Effector memory CD4-positive, alpha-beta T cell (primary cell): ENCODE data around the gene FBXL7.

Source experiments
- DNase-seq, 3 donors: peaks; one replicate each; pipeline ENCODE4 v3.0.0-alpha.2; 2020
- H3K27ac ChIP-seq: 2 replicates; pipeline ENCODE4 v1.7.0; 2013; ENCODE audit warnings: mild to moderate bottlenecking, low read length, moderate library complexity; ENCODE audit not compliant: insufficient read depth, poor library complexity, severe bottlenecking
- H3K27me3 ChIP-seq: replicated peaks from 2 replicates; pipeline ENCODE4 v1.7.0; 2013; ENCODE audit warnings: mild to moderate bottlenecking, low read length; ENCODE audit not compliant: insufficient read depth, control insufficient read depth, poor library complexity, severe bottlenecking
- H3K36me3 ChIP-seq: 2 replicates; pipeline ENCODE4 v1.7.0; 2013; ENCODE audit warnings: mild to moderate bottlenecking, low read length, moderate library complexity; ENCODE audit not compliant: control insufficient read depth, insufficient read depth
- H3K4me1 ChIP-seq: 2 replicates; pipeline ENCODE4 v1.7.0; 2013; ENCODE audit warnings: low read length, mild to moderate bottlenecking; ENCODE audit not compliant: control insufficient read depth, insufficient read depth, poor library complexity, severe bottlenecking
- H3K4me3 ChIP-seq: 2 replicates; pipeline ENCODE4 v1.7.0; 2013; ENCODE audit warnings: low read length, low read depth, mild to moderate bottlenecking; ENCODE audit not compliant: insufficient read depth, poor library complexity, severe bottlenecking
- H3K9me3 ChIP-seq: 2 replicates; pipeline ENCODE4 v1.7.0; 2013; ENCODE audit warnings: mild to moderate bottlenecking, low read length, moderate library complexity; ENCODE audit not compliant: control insufficient read depth

Gene FBXL7

GRCh38 chr5:15601853-15602252, 101.9 kb downstream of the FBXL7 start:
- Histone ChIP-seq H3K4me1 (no peaks in the 10 kb centered on the region), H3K36me3 (no peaks in the 10 kb centered on the region), H3K27me3 (no peaks in the 10 kb centered on the region), H3K27ac (no peak overlapping the region), H3K9me3 (no peaks in the 10 kb centered on the region), H3K4me3 (no peak overlapping the region)
- no peak for DNase-seq

DNA sequence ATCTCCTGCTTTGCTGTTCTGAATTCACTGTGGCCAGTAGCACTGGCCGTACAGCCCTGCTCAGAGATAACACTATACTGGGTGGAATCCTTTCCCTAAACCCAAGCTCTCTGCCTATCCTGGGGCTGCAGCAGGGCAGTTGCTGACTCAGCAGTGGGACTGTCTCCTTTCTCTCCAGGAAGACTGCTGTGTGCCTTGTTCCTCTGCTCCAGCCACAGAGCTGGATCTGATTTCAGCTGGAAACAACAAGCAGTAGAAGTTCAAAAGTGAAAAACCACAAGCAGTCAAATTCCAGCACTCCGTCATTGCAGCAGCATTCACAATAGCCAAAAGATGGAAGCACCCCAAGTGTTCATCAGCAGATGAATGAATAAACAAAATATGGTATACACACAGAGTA, 105.0 kb downstream of the FBXL7 start:
- Histone ChIP-seq H3K4me1 (no peaks in the 10 kb centered on the region), H3K27ac (no peak overlapping the region), H3K27me3 (no peaks in the 10 kb centered on the region), H3K9me3 (no peaks in the 10 kb centered on the region), H3K36me3 (no peaks in the 10 kb centered on the region), H3K4me3 (no peak overlapping the region)
- no peak for DNase-seq

- no peaks in the 10 kb centered on the region for H3K36me3 ChIP-seq
- no peak for DNase-seq
- no peaks in the 10 kb centered on the region for H3K27me3 ChIP-seq
- H3K9me3 ChIP-seq, result no peaks in the 10 kb centered on the region
- H3K4me3 ChIP-seq, result no peak overlapping the region
- no peak overlapping the region for H3K27ac ChIP-seq
- no peaks in the 10 kb centered on the region for H3K4me1 ChIP-seq
Observed at GRCh38 chr5:15606197-15606596, 106.2 kb downstream of the FBXL7 start.

DNA sequence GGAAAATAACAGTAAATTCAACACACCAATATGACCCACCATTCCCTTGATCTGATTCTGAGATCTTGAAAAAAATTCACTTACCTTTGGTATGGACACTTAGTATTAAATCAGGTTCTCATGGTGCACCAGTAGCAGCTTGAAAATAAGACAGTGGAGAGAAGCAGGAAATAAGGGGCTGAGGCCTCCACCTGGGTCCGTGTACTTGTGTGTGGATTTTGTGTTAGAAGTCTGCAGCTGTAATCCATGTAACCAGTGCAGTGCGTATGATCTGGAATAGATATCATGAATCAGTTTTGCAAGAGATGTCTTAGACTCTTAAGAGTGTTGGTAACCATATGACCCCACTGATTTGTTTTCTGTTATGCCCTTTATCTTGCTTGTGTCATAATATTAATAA, 107.1 kb downstream of the FBXL7 start:
- DNase-seq, result no peak
- no peaks in the 10 kb centered on the region for H3K36me3 ChIP-seq

GRCh38 chr5:15609076-15609725, 109.2 kb downstream of the FBXL7 start:
- no peaks in the 10 kb centered on the region for H3K4me1 ChIP-seq
- no peaks in the 10 kb centered on the region for H3K36me3 ChIP-seq
- DNase-seq, result no peak
- no peaks in the 10 kb centered on the region for H3K9me3 ChIP-seq
- no peak overlapping the region for H3K4me3 ChIP-seq
- H3K27ac ChIP-seq, result no peak overlapping the region
- H3K27me3 ChIP-seq, result no peaks in the 10 kb centered on the region

More for the DNA sequence above, 107.1 kb downstream of the FBXL7 start:
- Histone ChIP-seq H3K4me1 (no peaks in the 10 kb centered on the region), H3K9me3 (no peaks in the 10 kb centered on the region), H3K27ac (no peak overlapping the region), H3K27me3 (no peaks in the 10 kb centered on the region), H3K4me3 (no peak overlapping the region)

DNA sequence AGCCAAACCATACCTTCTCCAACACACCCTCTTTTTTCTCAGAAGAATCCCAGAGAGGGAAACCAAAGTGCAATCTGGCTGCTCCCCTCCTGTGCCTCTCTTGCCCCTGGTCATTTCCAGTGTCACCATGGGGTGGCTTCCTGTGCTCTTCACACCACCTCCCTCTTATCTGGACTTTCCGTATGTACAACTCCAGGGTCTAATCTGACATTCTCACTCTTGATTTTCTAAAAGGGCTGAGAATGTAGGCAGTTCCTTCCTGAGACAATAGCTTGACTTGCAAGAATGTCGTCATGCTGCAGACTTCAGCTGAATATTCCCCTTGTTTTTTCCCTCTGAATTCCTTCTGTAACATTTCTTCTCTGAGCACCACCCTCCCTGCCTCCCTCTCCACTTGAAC, 110.2 kb downstream of the FBXL7 start:
- Histone ChIP-seq H3K27ac (no peak overlapping the region), H3K9me3 (no peaks in the 10 kb centered on the region), H3K36me3 (no peaks in the 10 kb centered on the region), H3K4me3 (no peak overlapping the region), H3K4me1 (no peaks in the 10 kb centered on the region), H3K27me3 (no peaks in the 10 kb centered on the region)
- DNase-seq, result no peak

- H3K27me3 ChIP-seq, result no peaks in the 10 kb centered on the region
- no peaks in the 10 kb centered on the region for H3K9me3 ChIP-seq
- H3K4me3 ChIP-seq, result no peak overlapping the region
- H3K4me1 ChIP-seq, result no peaks in the 10 kb centered on the region
- H3K36me3 ChIP-seq, result no peaks in the 10 kb centered on the region
- no peak for DNase-seq
- no peak overlapping the region for H3K27ac ChIP-seq
Observed at GRCh38 chr5:15611008-15611407, 111.0 kb downstream of the FBXL7 start.

GRCh38 chr5:15612915-15613635, 113.1 kb downstream of the FBXL7 start:
- DNase-seq, result no peak
- no peaks in the 10 kb centered on the region for H3K27me3 ChIP-seq
- no peaks in the 10 kb centered on the region for H3K9me3 ChIP-seq
- H3K4me3 ChIP-seq, result no peak overlapping the region
- no peak overlapping the region for H3K27ac ChIP-seq
- no peaks in the 10 kb centered on the region for H3K4me1 ChIP-seq
- H3K36me3 ChIP-seq, result no peaks in the 10 kb centered on the region

GRCh38 chr5:15614679-15615078, 114.7 kb downstream of the FBXL7 start:
- no peaks in the 10 kb centered on the region for H3K36me3 ChIP-seq
- H3K4me3 ChIP-seq, result no peak overlapping the region
- no peaks in the 10 kb centered on the region for H3K27me3 ChIP-seq
- DNase-seq, result no peak
- H3K9me3 ChIP-seq, result peaks cover 3% of the 10 kb centered on the region
- H3K27ac ChIP-seq, result no peak overlapping the region
- H3K4me1 ChIP-seq, result no peaks in the 10 kb centered on the region

- no peaks in the 10 kb centered on the region for H3K36me3 ChIP-seq
- H3K27ac ChIP-seq, result no peak overlapping the region
- H3K9me3 ChIP-seq, result peaks cover 3% of the 10 kb centered on the region
- H3K27me3 ChIP-seq, result no peaks in the 10 kb centered on the region
- DNase-seq, result no peak
- no peaks in the 10 kb centered on the region for H3K4me1 ChIP-seq
- no peak overlapping the region for H3K4me3 ChIP-seq
Observed at GRCh38 chr5:15615859-15616258, 115.9 kb downstream of the FBXL7 start.
